GM21367 (cell line): ENCODE measurements around the gene ATP7B.

ENCODE experiments used
- ATAC-seq: cut with Tn5 transposase; IDR thresholded peaks from one replicate; pipeline ENCODE4 v1.9.1; 2021; ENCODE audit not compliant: unreplicated experiment

ATP7B gene

GRCh38 chr13:51953347-51954195 is 57.7 kb downstream of the ATP7B start:
- no peak for ATAC-seq

- no peak for ATAC-seq
Observed at GRCh38 chr13:51950722-51951121, 60.5 kb downstream of the ATP7B start.

- no peak for ATAC-seq
Observed at GRCh38 chr13:51946163-51946669, 65.0 kb downstream of the ATP7B start.

- ATAC-seq = no peak
Observed at GRCh38 chr13:51945149-51945548, 66.1 kb downstream of the ATP7B start.

- ATAC-seq = no peak
Observed at GRCh38 chr13:51944428-51944827, 66.8 kb downstream of the ATP7B start.

- ATAC-seq = no peak
Observed at GRCh38 chr13:51943721-51944120, 67.5 kb downstream of the ATP7B start.

- no peak for ATAC-seq
Observed at GRCh38 chr13:51942189-51942588, 69.1 kb downstream of the ATP7B start.

GRCh38 chr13:51938454-51938853 is 72.8 kb downstream of the ATP7B start:
- ATAC-seq = no peak

GRCh38 chr13:51937320-51938290 is 73.6 kb downstream of the ATP7B start:
- no peak for ATAC-seq

- no peak for ATAC-seq
Observed at GRCh38 chr13:51935326-51936171, 75.7 kb downstream of the ATP7B start.

GRCh38 chr13:51934461-51935087 is 76.7 kb downstream of the ATP7B start:
- no peak for ATAC-seq

GRCh38 chr13:51933466-51934058 is 77.7 kb downstream of the ATP7B start:
- ATAC-seq = no peak

GRCh38 chr13:51932231-51932630 is 79.0 kb downstream of the ATP7B start:
- no peak for ATAC-seq

- ATAC-seq = no peak
Observed at GRCh38 chr13:51931606-51932005, 79.6 kb downstream of the ATP7B start.

- ATAC-seq = no peak
Observed at GRCh38 chr13:51929699-51930098, 81.6 kb downstream of the ATP7B start.

GRCh38 chr13:51928231-51928630 is 83.0 kb downstream of the ATP7B start:
- ATAC-seq = no peak

GRCh38 chr13:51927129-51927528 is 84.1 kb downstream of the ATP7B start:
- no peak for ATAC-seq

- ATAC-seq = no peak
Observed at GRCh38 chr13:51926528-51926885, 84.7 kb downstream of the ATP7B start.

- ATAC-seq = no peak
Observed at GRCh38 chr13:51925865-51926527, 85.3 kb downstream of the ATP7B start.
